ENCODE results near the gene CBR1.
"Not testable (repeated sequence)": the region's sequence is repeated elsewhere in the genome, so short reads cannot be mapped to it uniquely, and the experiment has no call there.

The CBR1 gene

GRCh38 chr21:36063375-36064084 lies 6.3 kb upstream of the CBR1 start:
- CTCF ChIA-PET, result interaction anchor here (1.3 kb wide), 1 partner anchor 35 kb away, joined by 4 read pairs; no protein-coding TSS in a partner anchor
- peaks cover 7% of the 10 kb centered on the region for H3K36me3 Mint-ChIP-seq

GRCh38 chr21:36064085-36064460 lies 5.8 kb upstream of the CBR1 start:
- Mint-ChIP-seq H3K4me1 (peaks cover 25% of the 10 kb centered on the region), H3K27ac (no peak overlapping the region), H3K27me3 (peaks cover 17% of the 10 kb centered on the region), H3K36me3 (peaks cover 9% of the 10 kb centered on the region), H3K9me3 (peaks cover 10% of the 10 kb centered on the region), H3K4me3 (no peak overlapping the region)
- CTCF ChIA-PET, result interaction anchor here (1.3 kb wide), 1 partner anchor 36 kb away, joined by 4 read pairs; no protein-coding TSS in a partner anchor
- no peak for DNase-seq

More at GRCh38 chr21:36063375-36064084, 6.3 kb upstream of the CBR1 start:
- peaks cover 29% of the 10 kb centered on the region for H3K4me1 Mint-ChIP-seq
- no peak for DNase-seq
- no peak overlapping the region for H3K4me3 Mint-ChIP-seq
- peaks cover 5% of the 10 kb centered on the region for H3K9me3 Mint-ChIP-seq
- H3K27ac Mint-ChIP-seq, result no peak overlapping the region
- peaks cover 17% of the 10 kb centered on the region for H3K27me3 Mint-ChIP-seq

GRCh38 chr21:36065497-36066036 lies 4.3 kb upstream of the CBR1 start:
- peak overlapping the region; percentile 13 for H3K27ac Mint-ChIP-seq
- CTCF ChIA-PET, result interaction anchor here (0.7 to 1.0 kb wide), 2 partner anchors 12 to 36 kb away, joined by 3 read pairs; no protein-coding TSS in a partner anchor
- H3K36me3 Mint-ChIP-seq, result peaks cover 14% of the 10 kb centered on the region
- peaks cover 31% of the 10 kb centered on the region for H3K4me1 Mint-ChIP-seq
- peaks cover 14% of the 10 kb centered on the region for H3K9me3 Mint-ChIP-seq
- DNase-seq, result no peak
- peaks cover 12% of the 10 kb centered on the region for H3K27me3 Mint-ChIP-seq
- H3K4me3 Mint-ChIP-seq, result no peak overlapping the region

- peaks cover 38% of the 10 kb centered on the region for H3K36me3 Mint-ChIP-seq
- H3K9me3 Mint-ChIP-seq, result peaks cover 14% of the 10 kb centered on the region
- peaks cover 53% of the 10 kb centered on the region for H3K4me1 Mint-ChIP-seq
- CTCF ChIA-PET, result interaction anchor here (1.2 kb wide), 1 partner anchor 9 kb away, joined by 3 read pairs; no protein-coding TSS in a partner anchor
- peak overlapping the region; percentile 85 for H3K27ac Mint-ChIP-seq
- DNase-seq, result no peak
- H3K27me3 Mint-ChIP-seq, result peaks cover 5% of the 10 kb centered on the region
- H3K4me3 Mint-ChIP-seq, result peak overlapping the region; percentile 86
Measured at GRCh38 chr21:36068748-36069398, 951 bp upstream of the CBR1 start.

- Mint-ChIP-seq H3K9me3 (peaks cover 14% of the 10 kb centered on the region), H3K36me3 (peaks cover 40% of the 10 kb centered on the region), H3K27ac (no peak overlapping the region), H3K27me3 (peaks cover 4% of the 10 kb centered on the region), H3K4me3 (peak overlapping the region; percentile 86), H3K4me1 (peaks cover 55% of the 10 kb centered on the region)
- CTCF ChIA-PET, result interaction anchor here (0.8 kb wide), 1 partner anchor 8 kb away, joined by 4 read pairs; no protein-coding TSS in a partner anchor
- no peak for DNase-seq
Measured at GRCh38 chr21:36070999-36071398, 1.2 kb downstream of the CBR1 start.

- no peak for DNase-seq
- CTCF ChIA-PET, result interaction anchor here (0.6 kb wide), 1 partner anchor 22 kb away, joined by 3 read pairs; no protein-coding TSS in a partner anchor
- Mint-ChIP-seq H3K4me3 (no peak overlapping the region), H3K36me3 (peaks cover 44% of the 10 kb centered on the region), H3K27ac (no peak overlapping the region), H3K27me3 (no peaks in the 10 kb centered on the region), H3K4me1 (peaks cover 67% of the 10 kb centered on the region), H3K9me3 (peaks cover 11% of the 10 kb centered on the region)
Measured at GRCh38 chr21:36072453-36073162, 2.8 kb downstream of the CBR1 start.

- Mint-ChIP-seq H3K27ac (no peak overlapping the region), H3K36me3 (peaks cover 44% of the 10 kb centered on the region), H3K27me3 (no peaks in the 10 kb centered on the region), H3K9me3 (peaks cover 9% of the 10 kb centered on the region), H3K4me3 (no peak overlapping the region), H3K4me1 (peaks cover 72% of the 10 kb centered on the region)
- DNase-seq, result no peak
- CTCF ChIA-PET, result interaction anchor here (0.6 to 0.7 kb wide), 2 partner anchors 23 to 186 kb away, joined by 3 read pairs; no protein-coding TSS in a partner anchor
Measured at GRCh38 chr21:36073181-36073580, 3.4 kb downstream of the CBR1 start.

- peaks cover 41% of the 10 kb centered on the region for H3K36me3 Mint-ChIP-seq
- CTCF ChIA-PET, result interaction anchor here (0.7 kb wide), 1 partner anchor 187 kb away, joined by 3 read pairs; no protein-coding TSS in a partner anchor
- not testable (repeated sequence) for H3K27ac Mint-ChIP-seq, DNase-seq, H3K27me3 Mint-ChIP-seq, H3K9me3 Mint-ChIP-seq, H3K4me3 Mint-ChIP-seq
- H3K4me1 Mint-ChIP-seq, result peaks cover 80% of the 10 kb centered on the region
Measured at GRCh38 chr21:36073911-36074310, 4.1 kb downstream of the CBR1 start.

GRCh38 chr21:36075171-36075570 lies 5.3 kb downstream of the CBR1 start:
- CTCF ChIA-PET, result no interaction called here
- Mint-ChIP-seq H3K9me3 (no peaks in the 10 kb centered on the region), H3K4me1 (peaks cover 82% of the 10 kb centered on the region), H3K27ac (no peak overlapping the region), H3K4me3 (no peak overlapping the region), H3K36me3 (peaks cover 39% of the 10 kb centered on the region), H3K27me3 (no peaks in the 10 kb centered on the region)
- no peak for DNase-seq

GRCh38 chr21:36075953-36076352 lies 6.1 kb downstream of the CBR1 start:
- H3K36me3 Mint-ChIP-seq, result peaks cover 35% of the 10 kb centered on the region
- H3K27ac Mint-ChIP-seq, result no peak overlapping the region
- H3K4me3 Mint-ChIP-seq, result no peak overlapping the region
- no peak for DNase-seq
- no peaks in the 10 kb centered on the region for H3K9me3 Mint-ChIP-seq
- H3K4me1 Mint-ChIP-seq, result peaks cover 77% of the 10 kb centered on the region
- no peaks in the 10 kb centered on the region for H3K27me3 Mint-ChIP-seq
- CTCF ChIA-PET, result no interaction called here

- no peak for DNase-seq
- H3K27me3 Mint-ChIP-seq, result no peaks in the 10 kb centered on the region
- peaks cover 24% of the 10 kb centered on the region for H3K36me3 Mint-ChIP-seq
- H3K9me3 Mint-ChIP-seq, result no peaks in the 10 kb centered on the region
- peaks cover 66% of the 10 kb centered on the region for H3K4me1 Mint-ChIP-seq
- CTCF ChIA-PET, result interaction anchor here (1.3 kb wide), 1 partner anchor 7 kb away, joined by 3 read pairs; the partner anchor contains the start of gene CBR1
- no peak overlapping the region for H3K4me3 Mint-ChIP-seq
- H3K27ac Mint-ChIP-seq, result peak overlapping the region; percentile 79
Measured at GRCh38 chr21:36076878-36077655, 7.2 kb downstream of the CBR1 start.

GRCh38 chr21:36077758-36078157 lies 7.9 kb downstream of the CBR1 start:
- Mint-ChIP-seq H3K4me3 (no peak overlapping the region), H3K4me1 (peaks cover 60% of the 10 kb centered on the region), H3K27ac (peak overlapping the region; percentile 79), H3K36me3 (peaks cover 17% of the 10 kb centered on the region), H3K9me3 (no peaks in the 10 kb centered on the region), H3K27me3 (no peaks in the 10 kb centered on the region)
- no peak for DNase-seq
- CTCF ChIA-PET, result interaction anchor here (1.3 to 2.0 kb wide), 3 partner anchors 8 to 34 kb away, joined by 3 to 6 read pairs (median 5); partner anchors contain the start of gene CBR1

GRCh38 chr21:36079010-36079649 lies 9.3 kb downstream of the CBR1 start:
- Mint-ChIP-seq H3K4me1 (peaks cover 51% of the 10 kb centered on the region), H3K27ac (peak overlapping the region; percentile 99), H3K36me3 (peaks cover 11% of the 10 kb centered on the region), H3K9me3 (no peaks in the 10 kb centered on the region), H3K27me3 (no peaks in the 10 kb centered on the region), H3K4me3 (peak overlapping the region; percentile 74)
- CTCF ChIA-PET, result interaction anchor here (0.8 to 2.0 kb wide), 3 partner anchors 9 to 33 kb away, joined by 4 to 6 read pairs (median 5); no protein-coding TSS in a partner anchor
- peak; percentile 76 for DNase-seq

All from activated naive CD4-positive, alpha-beta T cell treated with anti-CD3 and anti-CD28 coated beads, Interleukin-2, amount 10 ng/mL, durations not matched to agents 7 days and 5 days (primary cell).